Amygdala (tissue), 56 donors: ENCODE measurements around the gene COTL1.
A peak's percentile ranks its signal among the peaks of the same experiment; 100 is the strongest.

Source experiments
- DNase-seq, 56 donors: peaks; one replicate each; lab custom pipeline; 2025; lab: John Stamatoyannopoulos, UW

The COTL1 gene

GRCh38 chr16:84617041-84617790 is 662 bp downstream of the COTL1 start:
- DNase-seq, result peak in 4 of 56 donors; percentile 45 to 56 (median 51)

GRCh38 chr16:84616515-84616914 is 1.4 kb downstream of the COTL1 start:
- DNase-seq, result peak in 2 of 56 donors; percentile 10 to 35

GRCh38 chr16:84614968-84615813 is 2.7 kb downstream of the COTL1 start:
- DNase-seq, result peak in 1 of 56 donors; percentile 16

- no peak for DNase-seq
Observed at GRCh38 chr16:84614623-84614967, 3.3 kb downstream of the COTL1 start.

- DNase-seq, result no peak
Observed at GRCh38 chr16:84614073-84614459, 3.8 kb downstream of the COTL1 start.

- no peak for DNase-seq
Observed at GRCh38 chr16:84613408-84614072, 4.3 kb downstream of the COTL1 start.

GRCh38 chr16:84612686-84613085 is 5.2 kb downstream of the COTL1 start:
- no peak for DNase-seq

- DNase-seq, result peak in 1 of 56 donors; percentile 11
Observed at GRCh38 chr16:84611041-84611440, 6.8 kb downstream of the COTL1 start.

- no peak for DNase-seq
Observed at GRCh38 chr16:84610376-84610775, 7.5 kb downstream of the COTL1 start.

GRCh38 chr16:84609563-84610177 is 8.2 kb downstream of the COTL1 start:
- no peak for DNase-seq

- DNase-seq, result no peak
Observed at GRCh38 chr16:84608282-84608681, 9.6 kb downstream of the COTL1 start.

GRCh38 chr16:84607694-84608093 is 10.2 kb downstream of the COTL1 start:
- peak in 3 of 56 donors; percentile 19 to 44 (median 33) for DNase-seq

- no peak for DNase-seq
Observed at GRCh38 chr16:84607061-84607460, 10.8 kb downstream of the COTL1 start.

GRCh38 chr16:84606081-84606875 is 11.6 kb downstream of the COTL1 start:
- DNase-seq, result peak in 8 of 56 donors; percentile 19 to 55 (median 33)

- DNase-seq, result peak in 1 of 56 donors; percentile 8
Observed at GRCh38 chr16:84605339-84605848, 12.5 kb downstream of the COTL1 start.

- DNase-seq, result no peak
Observed at GRCh38 chr16:84604477-84605013, 13.3 kb downstream of the COTL1 start.

GRCh38 chr16:84603940-84604339 is 13.9 kb downstream of the COTL1 start:
- DNase-seq, result no peak

GRCh38 chr16:84603140-84603816 is 14.6 kb downstream of the COTL1 start:
- DNase-seq, result peak in 40 of 56 donors; percentile 13 to 82 (median 52)
